ENCODE data around the gene LYSMD4.
"Not testable (repeated sequence)": the region's sequence is repeated elsewhere in the genome, so short reads cannot be mapped to it uniquely, and the experiment has no call there.

The LYSMD4 gene

GRCh38 chr15:99733268-99734039 lies at the start of gene LYSMD4:
LYSMD4 (minus strand) TSS chr15:99733437; CDS start chr15:99731999, 1,438 bp downstream.
- peak; percentile 97 for DNase-seq

- not testable (repeated sequence) for DNase-seq
Measured at GRCh38 chr15:99782029-99782428, 48.8 kb upstream of the LYSMD4 start.

GRCh38 chr15:99777144-99777543 lies 43.9 kb upstream of the LYSMD4 start:
- no peak for DNase-seq

GRCh38 chr15:99764522-99764921 lies 31.3 kb upstream of the LYSMD4 start:
- no peak for DNase-seq

- DNase-seq = no peak
Measured at GRCh38 chr15:99763827-99764226, 30.6 kb upstream of the LYSMD4 start.

- DNase-seq = no peak
Measured at GRCh38 chr15:99762288-99762687, 29.1 kb upstream of the LYSMD4 start.

- DNase-seq = peak; percentile 72
Measured at GRCh38 chr15:99755692-99756409, 22.6 kb upstream of the LYSMD4 start.

- no peak for DNase-seq
Measured at GRCh38 chr15:99753066-99753465, 19.8 kb upstream of the LYSMD4 start.

- DNase-seq = no peak
Measured at GRCh38 chr15:99752556-99752955, 19.3 kb upstream of the LYSMD4 start.

GRCh38 chr15:99750326-99750725 lies 17.1 kb upstream of the LYSMD4 start:
- not testable (repeated sequence) for DNase-seq

- DNase-seq = no peak
Measured at GRCh38 chr15:99749386-99749785, 16.1 kb upstream of the LYSMD4 start.

- DNase-seq = no peak
Measured at GRCh38 chr15:99745370-99746086, 12.3 kb upstream of the LYSMD4 start.

- peak; percentile 57 for DNase-seq
Measured at GRCh38 chr15:99744142-99744541, 10.9 kb upstream of the LYSMD4 start.

- DNase-seq = no peak
Measured at GRCh38 chr15:99741835-99742234, 8.6 kb upstream of the LYSMD4 start.

GRCh38 chr15:99738021-99738847 lies 5.0 kb upstream of the LYSMD4 start:
- DNase-seq = no peak

- no peak for DNase-seq
Measured at GRCh38 chr15:99736702-99737101, 3.5 kb upstream of the LYSMD4 start.

- DNase-seq = no peak
Measured at GRCh38 chr15:99735868-99736267, 2.6 kb upstream of the LYSMD4 start.

- no peak for DNase-seq
Measured at GRCh38 chr15:99734575-99734974, 1.3 kb upstream of the LYSMD4 start.

GRCh38 chr15:99734040-99734291 lies 729 bp upstream of the LYSMD4 start:
- not testable (repeated sequence) for DNase-seq

- DNase-seq = peak; percentile 27
Measured at GRCh38 chr15:99732751-99733267, 428 bp downstream of the LYSMD4 start.

GRCh38 chr15:99732124-99732750 lies 1.0 kb downstream of the LYSMD4 start:
- DNase-seq = no peak

Measured in RPMI8226 (cell line).